RKO (cell line): ENCODE data around the gene LPCAT2.
A peak's percentile ranks its signal among the peaks of the same experiment; 100 is the strongest.

ENCODE experiments used
- DNase-seq: peaks from one replicate; pipeline ENCODE4 v3.0.0-alpha.2; 2016; ENCODE audit warnings: low spot score

Gene LPCAT2

DNA sequence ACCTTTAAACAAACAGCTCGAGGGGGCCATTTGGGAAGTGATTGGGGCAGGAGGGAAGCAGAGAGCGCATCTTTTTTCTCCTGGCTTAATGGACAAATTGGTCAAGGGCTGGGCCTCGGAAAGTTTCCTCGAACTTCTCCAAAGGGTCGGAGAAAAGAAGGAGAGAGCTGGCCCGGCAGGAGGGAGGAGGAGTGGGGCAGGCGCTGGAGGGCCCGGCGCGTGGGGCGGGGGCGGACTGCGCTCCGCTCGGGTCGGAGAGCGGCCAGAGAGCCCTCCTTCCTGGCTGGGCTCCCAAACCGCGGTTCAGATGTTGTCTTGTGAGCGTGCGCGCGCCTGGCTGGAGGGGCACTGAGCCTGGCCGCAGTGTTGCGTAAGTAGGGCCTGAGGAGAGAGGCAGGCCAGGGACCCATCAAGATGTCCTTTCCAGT lies 28.6 kb upstream of the LPCAT2 start:
- DNase-seq = no peak

DNA sequence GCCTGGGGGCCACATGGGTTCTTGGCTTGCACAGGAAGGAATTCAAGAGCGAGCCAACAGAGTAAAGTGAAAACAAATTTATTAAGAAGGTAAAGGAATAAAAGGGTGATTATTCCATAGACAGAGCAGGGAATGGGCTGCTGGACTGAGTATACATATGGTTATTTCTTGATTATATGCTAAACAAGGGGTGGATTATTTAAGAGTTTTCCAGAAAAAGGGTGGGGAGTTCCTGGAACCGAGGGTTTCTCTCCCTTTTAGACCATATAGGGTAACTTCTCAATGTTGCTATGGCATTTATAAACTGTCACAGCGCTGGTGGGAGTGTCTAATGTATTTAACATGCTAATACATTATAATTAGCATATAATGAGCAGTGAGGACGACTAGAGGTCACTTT lies 27.8 kb upstream of the LPCAT2 start:
- DNase-seq = no peak

DNA sequence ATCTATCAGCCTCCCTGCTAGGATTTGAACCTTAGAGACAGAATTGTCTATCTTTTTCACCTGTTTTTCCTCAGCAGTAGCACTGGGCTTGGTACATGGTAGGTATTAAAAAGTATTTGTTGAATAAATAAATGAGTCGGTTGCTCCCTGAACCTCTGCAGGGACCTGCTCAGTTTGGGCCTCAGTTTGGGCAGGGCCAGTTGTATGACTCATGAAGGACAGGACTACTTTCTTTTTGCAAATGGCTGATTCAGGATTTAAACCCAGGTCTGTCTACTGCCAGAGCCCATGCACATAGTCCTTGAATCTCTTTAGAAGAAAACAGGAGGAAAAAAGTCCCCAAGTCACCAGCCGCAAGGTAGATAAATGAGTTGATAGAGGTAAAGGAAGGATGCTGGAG lies 26.8 kb upstream of the LPCAT2 start:
- no peak for DNase-seq

DNA sequence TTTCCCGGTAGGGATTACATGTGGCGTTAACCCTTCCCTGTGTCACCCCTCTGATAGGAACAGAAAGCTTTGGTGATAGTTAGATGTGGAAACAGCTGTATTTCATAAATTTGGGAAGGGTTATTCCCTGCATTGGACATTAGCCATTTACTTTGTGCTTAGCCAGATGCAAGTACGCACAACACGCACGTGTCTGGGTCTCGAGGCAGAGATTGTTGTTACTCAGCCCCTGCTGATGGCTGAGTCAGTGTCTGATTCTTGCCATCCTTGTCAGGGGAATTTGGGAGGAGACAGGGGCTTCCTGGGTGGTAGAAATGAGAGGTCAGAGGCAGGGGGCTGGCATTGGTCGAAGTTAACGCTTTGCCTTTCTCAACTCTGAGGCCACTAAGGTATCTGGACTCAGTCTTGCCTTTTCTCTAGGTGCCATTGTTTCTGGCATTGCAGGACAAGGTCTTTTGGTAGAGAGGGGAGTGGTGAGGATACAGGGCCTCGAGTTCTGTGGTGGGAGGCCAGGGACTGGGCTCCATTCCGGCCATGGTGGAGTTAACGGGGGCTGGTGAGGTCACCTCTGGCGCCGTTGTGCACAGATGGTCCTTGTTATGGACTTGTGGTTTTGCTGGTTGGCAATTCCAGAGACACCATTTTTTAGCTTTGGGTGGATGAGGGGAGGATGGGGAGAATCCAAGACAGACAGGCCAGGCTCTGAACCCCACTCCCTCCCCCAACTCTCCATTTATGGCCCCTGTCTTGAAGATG lies 21.6 kb upstream of the LPCAT2 start:
- DNase-seq = no peak

DNA sequence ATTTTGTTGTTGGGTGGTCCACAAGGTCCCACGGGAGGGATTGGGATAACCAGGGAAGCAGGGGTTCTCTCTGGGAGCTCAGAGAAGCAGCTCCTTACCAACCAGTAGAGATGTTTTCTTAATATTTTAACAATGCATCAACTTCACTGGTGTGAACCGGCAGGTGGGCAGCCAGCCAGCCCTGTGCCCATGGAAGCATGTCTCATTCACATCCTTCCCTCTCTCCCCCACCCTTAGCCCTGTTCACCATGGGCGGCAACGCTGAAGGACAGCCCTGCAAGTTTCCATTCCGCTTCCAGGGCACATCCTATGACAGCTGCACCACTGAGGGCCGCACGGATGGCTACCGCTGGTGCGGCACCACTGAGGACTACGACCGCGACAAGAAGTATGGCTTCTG lies 20.6 kb upstream of the LPCAT2 start:
- DNase-seq = no peak

DNA sequence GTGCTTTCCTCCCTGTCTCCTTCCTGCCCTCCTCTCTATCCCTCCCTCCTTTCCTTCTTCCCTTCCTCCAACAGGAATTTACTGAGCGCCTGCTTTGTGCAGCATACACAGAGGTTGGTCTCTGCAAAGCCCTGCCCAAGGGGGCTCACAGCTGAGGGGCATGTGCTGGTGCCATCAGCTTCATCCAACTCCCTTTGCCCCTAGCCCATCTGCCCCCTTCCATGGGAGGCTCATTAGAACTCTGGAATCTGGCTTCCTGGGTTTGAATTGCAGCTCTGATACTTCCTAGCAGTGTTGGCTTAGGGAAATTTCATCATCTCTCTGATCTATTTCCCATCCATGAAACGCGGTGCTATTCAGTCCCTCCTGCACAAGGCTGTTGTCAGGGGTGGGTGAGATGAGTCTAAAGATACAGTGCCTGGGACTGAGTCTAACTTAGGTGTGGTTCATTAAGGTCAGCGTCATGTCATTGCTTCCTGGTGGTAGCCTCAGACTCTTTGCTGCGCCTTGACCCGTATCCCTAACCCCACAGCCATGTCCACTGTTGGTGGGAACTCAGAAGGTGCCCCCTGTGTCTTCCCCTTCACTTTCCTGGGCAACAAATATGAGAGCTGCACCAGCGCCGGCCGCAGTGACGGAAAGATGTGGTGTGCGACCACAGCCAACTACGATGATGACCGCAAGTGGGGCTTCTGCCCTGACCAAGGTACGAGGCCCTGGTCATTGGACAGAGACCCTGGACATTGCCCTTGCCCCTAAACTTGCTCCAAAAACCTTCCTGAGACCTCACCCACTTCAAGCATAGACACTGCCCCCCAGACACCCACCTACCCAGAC lies 19.5 kb upstream of the LPCAT2 start:
- DNase-seq = no peak

DNA sequence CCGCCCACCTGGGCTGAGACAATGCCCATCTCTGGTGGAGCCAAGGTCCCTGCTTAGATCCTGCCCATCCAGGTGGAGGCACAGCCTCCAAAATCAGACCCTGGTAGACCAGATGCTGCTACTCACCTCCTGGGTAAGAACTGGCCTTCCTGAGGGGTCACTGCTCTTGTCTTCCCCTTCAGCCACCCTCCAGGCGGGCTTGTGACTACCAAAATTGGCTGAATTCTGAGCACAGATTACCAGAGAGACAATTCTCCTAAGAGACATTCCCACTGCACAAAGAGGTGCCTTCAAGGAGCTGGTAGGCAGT lies 19.0 kb upstream of the LPCAT2 start:
- DNase-seq = no peak

DNA sequence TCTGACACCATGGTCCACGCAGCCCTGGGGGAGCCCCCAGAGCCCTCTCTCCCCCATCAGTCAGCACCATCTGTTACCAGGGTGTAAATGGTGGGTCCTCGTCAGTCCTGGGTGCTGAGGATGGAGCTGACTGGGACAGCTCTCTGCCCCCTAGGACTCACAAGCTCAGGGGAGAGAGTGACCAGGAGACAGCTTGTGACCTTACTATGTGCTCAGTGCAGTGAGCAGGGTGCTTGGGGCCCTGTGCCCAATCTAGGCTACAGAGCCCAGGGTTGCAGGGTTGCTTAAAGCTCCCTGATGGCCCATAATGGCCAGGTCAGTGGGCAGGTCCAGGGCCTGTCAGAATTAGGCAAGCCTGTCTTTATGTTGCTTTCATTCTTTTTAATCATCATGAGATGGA lies 18.6 kb upstream of the LPCAT2 start:
- DNase-seq = no peak

DNA sequence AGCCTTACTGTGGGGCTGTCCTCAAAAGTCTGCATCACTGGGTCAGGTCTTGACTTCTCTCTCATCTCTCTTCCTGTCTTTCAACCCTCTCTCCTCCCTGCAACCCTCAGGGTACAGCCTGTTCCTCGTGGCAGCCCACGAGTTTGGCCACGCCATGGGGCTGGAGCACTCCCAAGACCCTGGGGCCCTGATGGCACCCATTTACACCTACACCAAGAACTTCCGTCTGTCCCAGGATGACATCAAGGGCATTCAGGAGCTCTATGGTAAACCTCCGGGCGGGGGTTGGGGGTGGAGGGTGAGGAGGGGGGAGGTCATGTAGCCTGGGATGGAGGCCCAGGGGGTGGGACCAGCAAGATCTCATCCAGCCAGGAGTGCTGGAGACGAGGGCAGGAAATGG lies 17.2 kb upstream of the LPCAT2 start:
- DNase-seq = no peak

DNA sequence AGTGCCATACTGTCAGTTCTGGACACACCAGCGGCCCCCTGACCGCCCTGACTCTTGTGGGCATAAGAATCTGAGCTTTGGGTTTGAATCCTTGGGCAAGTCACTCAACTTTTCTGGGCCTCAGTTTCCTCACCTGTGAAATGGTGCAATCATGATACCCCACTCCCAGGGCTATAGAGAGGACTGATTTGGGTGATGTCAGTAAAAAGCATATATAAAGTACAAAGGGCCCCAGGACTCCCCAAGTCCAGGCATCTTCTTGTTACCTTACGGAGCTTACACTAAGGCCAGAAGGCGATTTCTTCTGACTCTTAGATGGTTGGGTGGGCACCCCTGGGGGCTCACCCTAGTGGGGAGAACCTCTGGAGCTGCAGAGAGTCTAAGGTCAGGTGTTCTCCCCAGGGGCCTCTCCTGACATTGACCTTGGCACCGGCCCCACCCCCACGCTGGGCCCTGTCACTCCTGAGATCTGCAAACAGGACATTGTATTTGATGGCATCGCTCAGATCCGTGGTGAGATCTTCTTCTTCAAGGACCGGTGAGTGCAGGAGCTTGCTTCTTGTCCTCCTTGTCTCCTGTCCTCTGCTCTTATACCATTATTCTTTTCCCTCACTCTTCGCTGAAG lies 16.0 kb upstream of the LPCAT2 start:
- no peak for DNase-seq

DNA sequence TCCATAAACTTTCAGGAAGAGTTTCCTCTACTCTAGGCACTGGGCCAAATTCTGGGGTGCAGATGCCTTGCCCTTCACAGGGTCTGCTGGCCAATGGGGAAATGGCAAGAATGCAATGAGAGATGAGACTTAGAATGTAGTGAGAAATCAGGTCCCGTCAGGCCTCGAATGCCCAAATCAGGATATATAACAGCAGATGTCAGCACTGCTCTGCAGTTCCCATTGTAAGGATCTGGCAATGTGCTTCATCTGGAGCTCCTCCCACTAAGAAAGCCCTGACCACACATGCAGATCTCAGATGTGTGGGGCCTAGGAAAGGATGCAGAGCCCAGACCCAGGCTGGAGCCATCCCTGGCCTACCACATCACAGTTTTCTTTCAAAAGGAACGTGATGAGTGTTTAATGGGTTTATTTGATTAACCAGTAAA lies 13.9 kb upstream of the LPCAT2 start:
- DNase-seq = peak; percentile 34

DNA sequence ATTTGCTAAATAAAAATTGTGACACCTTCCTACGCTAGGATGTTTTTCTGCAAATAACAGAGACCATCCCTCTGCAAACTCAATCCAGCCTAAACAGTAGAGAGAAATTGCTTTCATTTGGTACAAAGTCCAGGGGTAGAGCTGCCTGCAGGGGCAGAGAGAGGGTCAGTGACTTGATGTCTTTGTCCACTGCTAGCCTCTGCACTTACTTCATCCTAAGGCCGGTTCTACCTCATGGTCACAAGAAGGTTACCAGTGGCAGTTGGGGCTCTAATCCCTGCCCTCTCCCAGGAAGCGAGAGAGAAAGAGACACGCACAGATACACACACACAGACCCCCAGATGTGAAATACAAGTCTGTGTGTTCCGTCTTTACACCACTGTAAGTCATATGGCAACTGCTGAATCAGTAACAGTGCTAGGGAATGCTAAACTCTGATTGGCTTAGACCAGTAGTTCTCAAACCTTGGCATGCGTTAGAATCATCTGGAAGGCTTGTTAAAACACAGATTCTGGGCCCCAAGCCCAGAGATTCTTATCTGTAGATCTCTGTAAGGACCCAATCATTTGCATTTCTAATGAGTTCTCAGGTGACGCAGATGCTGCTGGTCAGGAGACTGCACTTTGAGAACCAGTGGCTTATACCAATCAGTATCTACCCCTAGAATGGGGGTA lies 13.1 kb upstream of the LPCAT2 start:
- no peak for DNase-seq

DNA sequence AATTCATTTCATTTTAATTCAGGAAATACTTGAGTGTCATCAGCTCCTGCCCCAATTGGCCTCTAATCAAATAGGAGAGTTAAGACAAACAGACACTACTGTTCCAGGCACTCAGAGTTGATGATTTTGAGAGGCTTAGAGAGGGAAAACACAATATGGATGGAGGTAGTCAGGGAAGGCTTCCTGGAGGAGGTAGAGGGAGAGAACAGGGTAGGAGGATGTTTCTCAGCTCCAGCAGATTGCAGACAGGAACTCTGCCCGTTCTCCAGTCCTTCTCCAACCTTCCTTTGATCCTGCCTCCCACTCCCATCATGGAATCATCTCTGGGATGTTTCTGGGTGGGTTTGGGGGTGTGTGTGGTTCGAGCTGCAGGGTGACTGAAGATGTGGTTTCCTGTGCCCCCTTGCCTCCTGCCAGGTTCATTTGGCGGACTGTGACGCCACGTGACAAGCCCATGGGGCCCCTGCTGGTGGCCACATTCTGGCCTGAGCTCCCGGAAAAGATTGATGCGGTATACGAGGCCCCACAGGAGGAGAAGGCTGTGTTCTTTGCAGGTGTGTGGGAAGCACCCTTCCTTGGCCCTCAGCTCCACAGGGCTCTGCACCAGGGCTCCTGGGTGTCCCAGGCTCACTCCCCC lies 12.2 kb upstream of the LPCAT2 start:
- DNase-seq = no peak

DNA sequence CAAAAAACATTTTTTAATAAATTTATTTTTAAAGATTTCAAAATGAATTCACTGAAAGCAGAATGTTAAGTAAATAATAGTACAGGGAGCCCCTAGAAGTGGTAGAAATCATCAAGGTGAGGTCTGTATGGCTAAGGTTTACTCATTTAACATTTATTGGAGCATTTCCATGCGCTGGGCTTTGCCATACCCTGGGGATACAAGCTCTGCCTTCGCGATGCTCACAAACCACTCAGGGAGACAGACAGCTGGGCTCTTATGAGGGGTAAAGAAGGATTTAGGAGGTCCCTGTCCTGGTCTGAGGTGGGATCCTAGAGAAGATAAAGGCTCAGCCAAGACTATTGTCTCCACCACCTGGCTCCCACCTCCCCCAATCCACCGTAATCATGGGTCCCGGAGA lies 11.3 kb upstream of the LPCAT2 start:
- DNase-seq = no peak

DNA sequence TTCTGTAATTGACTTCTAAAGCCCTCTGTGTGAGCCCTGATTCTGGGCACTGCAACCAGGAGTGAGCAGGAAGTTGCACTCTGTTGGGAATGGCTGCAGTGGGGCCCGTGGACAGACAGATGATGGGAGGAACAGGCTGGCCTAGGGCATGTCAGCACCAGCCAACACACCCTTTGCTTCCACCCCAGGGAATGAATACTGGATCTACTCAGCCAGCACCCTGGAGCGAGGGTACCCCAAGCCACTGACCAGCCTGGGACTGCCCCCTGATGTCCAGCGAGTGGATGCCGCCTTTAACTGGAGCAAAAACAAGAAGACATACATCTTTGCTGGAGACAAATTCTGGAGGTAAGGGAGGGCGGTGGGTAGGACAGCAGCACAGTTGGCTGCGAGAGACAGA lies 10.8 kb upstream of the LPCAT2 start:
- DNase-seq = no peak

DNA sequence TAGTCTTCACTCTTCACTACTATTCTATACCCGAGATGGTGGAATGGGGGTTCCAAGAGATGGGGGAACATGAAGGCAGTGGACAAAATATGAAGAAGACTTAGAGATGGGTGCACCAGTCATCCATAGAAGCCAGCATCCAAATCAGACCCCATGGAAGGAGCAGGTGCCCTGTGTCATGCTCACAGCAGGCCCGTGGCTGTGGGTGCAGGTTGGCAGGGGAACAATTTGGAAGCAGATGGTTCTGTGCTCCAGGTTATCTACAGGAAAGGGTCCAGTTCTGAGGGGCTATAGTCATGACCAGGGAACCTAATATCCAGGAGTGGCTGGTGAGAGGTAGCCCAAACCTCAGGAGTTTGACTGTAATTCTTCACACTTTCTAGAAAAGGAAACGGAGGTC lies 9.6 kb upstream of the LPCAT2 start:
- no peak for DNase-seq

DNA sequence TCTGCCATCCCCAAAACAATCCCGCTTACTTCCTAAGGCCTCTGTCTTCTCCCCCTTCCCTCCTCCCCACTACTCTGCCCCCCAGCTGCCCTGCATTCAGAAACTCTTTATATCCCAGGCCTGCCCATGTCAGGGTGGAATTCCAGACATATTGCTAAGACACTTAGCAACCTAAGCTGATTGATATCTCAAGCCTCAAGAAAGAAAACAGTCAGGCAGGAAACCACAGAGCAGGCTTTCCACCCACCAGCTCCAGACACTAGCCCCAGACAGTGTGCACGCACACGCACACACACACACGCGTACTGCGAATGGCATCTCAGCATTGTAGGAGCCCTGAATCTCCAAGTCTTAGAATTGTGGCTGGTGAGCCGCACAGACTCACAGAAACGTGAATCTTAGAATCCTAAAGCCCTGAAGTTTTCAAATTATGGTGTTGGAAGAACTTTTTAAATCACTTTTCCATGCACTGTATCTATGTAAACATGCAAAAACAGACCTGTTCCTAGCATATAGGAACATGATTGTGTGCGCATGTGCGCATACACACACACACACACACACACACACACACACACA lies 8.8 kb upstream of the LPCAT2 start:
- no peak for DNase-seq

DNA sequence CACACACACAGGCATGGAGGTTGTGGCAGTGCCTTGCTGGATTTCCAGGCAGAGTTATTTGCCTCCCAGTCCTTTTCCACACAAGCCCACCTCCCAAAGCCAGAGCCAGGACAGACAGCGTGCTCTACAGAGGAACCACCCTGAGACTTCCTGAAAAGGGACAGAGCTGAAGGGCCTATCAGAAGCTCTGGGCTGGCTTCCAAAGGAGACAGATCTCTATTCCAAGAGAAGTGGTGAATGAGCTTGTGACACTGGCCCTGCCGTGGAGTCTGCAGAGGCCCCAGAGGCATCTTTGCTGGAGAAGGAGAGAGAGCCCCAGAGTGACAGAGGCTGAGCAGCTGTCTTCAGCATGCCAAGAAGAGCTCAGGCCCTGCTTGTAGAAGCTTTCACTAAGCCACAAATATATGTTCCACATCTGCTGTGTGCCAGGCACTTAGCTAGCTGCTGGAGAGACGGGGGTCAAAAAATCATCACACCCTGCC lies 8.3 kb upstream of the LPCAT2 start:
- no peak for DNase-seq

DNA sequence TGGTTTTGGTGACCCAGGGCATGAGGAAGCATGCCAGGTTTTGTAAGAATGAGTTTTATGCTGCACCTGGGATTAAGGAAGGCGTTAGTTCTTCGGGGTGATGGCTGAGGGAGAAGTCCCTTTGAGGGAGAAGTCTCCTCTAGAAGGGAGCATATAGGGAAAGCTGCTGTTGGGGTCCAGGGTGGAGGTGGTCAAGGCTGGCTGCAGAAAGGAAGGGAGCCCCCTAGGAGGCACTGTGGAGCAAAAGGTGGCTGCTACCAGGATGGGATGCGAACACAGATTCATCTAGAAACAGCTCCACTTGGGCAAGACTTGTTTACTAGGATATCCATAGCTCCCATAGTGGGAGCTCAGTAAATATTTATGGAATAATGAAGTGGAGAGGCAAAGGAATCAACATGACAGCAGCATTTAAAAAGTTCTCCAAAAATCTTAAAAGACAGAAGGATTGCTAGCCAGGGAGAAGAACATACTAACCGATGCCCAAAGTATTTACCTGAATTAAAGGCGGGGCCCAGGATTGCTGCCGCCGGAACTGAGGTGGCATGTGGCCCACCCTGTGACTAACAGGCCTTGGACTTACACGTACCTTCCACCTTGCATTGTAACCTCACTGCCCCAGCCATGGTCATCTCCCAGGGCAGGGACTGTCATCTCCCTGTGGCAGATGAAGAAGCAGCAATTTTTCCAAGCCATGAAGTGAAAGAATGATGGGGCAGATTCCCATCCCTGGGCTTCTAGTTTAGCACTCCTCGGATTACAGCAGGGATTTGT lies 7.1 kb upstream of the LPCAT2 start:
- DNase-seq = no peak

DNA sequence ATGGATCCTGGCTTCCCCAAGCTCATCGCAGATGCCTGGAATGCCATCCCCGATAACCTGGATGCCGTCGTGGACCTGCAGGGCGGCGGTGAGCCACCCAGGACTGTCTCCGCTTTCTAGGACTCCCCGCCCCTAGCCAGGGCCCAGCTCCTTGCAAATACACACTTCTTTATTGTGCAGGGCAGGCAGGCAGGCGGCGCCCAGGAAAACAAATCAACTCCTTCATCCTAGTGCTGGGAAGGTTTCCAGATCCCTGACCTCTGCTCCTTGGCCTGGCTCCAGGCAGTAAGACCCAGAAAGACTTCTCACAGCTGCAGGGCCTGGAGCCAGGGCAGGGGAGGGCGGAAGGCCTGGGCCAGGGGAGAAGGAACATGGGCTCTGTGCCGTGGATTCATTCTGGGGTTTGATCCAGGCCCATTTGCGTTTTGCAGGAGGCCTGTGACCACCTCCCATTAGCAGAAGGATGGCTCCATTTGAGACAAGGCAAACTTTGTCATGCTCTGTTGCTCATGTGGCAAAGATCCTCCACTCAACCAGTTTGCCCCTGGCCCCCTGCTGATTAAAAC lies 6.0 kb upstream of the LPCAT2 start:
- DNase-seq = no peak
